ENCODE data around the gene GRM2.
A peak's percentile ranks its signal among the peaks of the same experiment; 100 is the strongest.

GRM2 gene

GRCh38 chr3:51712038-51712420, 5.2 kb downstream of the GRM2 start:
- DNase-seq = no peak
- no peaks in the 10 kb centered on the region for H3K27me3 ChIP-seq (replicated peaks; ENCODE audit: control insufficient read depth, insufficient read depth, low read length, poor library complexity, severe bottlenecking)
- H3K27ac ChIP-seq (ENCODE audit: insufficient read depth, low read length, poor library complexity, severe bottlenecking) = no peak overlapping the region
- no peaks in the 10 kb centered on the region for H3K4me1 ChIP-seq (ENCODE audit: control insufficient read depth, insufficient read depth, low read length, poor library complexity, severe bottlenecking)
- no peaks in the 10 kb centered on the region for H3K9me3 ChIP-seq (ENCODE audit: control insufficient read depth, low read length)
- no peak overlapping the region for H3K4me3 ChIP-seq (ENCODE audit: insufficient read depth, low read depth, low read length, poor library complexity, severe bottlenecking)
- no peaks in the 10 kb centered on the region for H3K36me3 ChIP-seq (ENCODE audit: control insufficient read depth, insufficient read depth, low read length)

GRCh38 chr3:51712511-51712931, 5.7 kb downstream of the GRM2 start:
- Histone ChIP-seq H3K4me1 (ENCODE audit: control insufficient read depth, insufficient read depth, low read length, poor library complexity, severe bottlenecking) (no peaks in the 10 kb centered on the region), H3K9me3 (ENCODE audit: control insufficient read depth, low read length) (no peaks in the 10 kb centered on the region), H3K27ac (ENCODE audit: insufficient read depth, low read length, poor library complexity, severe bottlenecking) (no peak overlapping the region), H3K4me3 (ENCODE audit: insufficient read depth, low read depth, low read length, poor library complexity, severe bottlenecking) (no peak overlapping the region), H3K27me3 (replicated peaks; ENCODE audit: control insufficient read depth, insufficient read depth, low read length, poor library complexity, severe bottlenecking) (no peaks in the 10 kb centered on the region), H3K36me3 (ENCODE audit: control insufficient read depth, insufficient read depth, low read length) (no peaks in the 10 kb centered on the region)
- no peak for DNase-seq

- no peaks in the 10 kb centered on the region for H3K36me3 ChIP-seq (ENCODE audit: control insufficient read depth, insufficient read depth, low read length)
- H3K27me3 ChIP-seq (replicated peaks; ENCODE audit: control insufficient read depth, insufficient read depth, low read length, poor library complexity, severe bottlenecking) = no peaks in the 10 kb centered on the region
- no peaks in the 10 kb centered on the region for H3K4me1 ChIP-seq (ENCODE audit: control insufficient read depth, insufficient read depth, low read length, poor library complexity, severe bottlenecking)
- H3K27ac ChIP-seq (ENCODE audit: insufficient read depth, low read length, poor library complexity, severe bottlenecking) = no peak overlapping the region
- no peak for DNase-seq
- H3K4me3 ChIP-seq (ENCODE audit: insufficient read depth, low read depth, low read length, poor library complexity, severe bottlenecking) = no peak overlapping the region
- no peaks in the 10 kb centered on the region for H3K9me3 ChIP-seq (ENCODE audit: control insufficient read depth, low read length)
These were observed 6.1 kb downstream of the GRM2 start for GRCh38 chr3:51712963-51713362.

- Histone ChIP-seq H3K9me3 (ENCODE audit: control insufficient read depth, low read length) (no peaks in the 10 kb centered on the region), H3K4me3 (ENCODE audit: insufficient read depth, low read depth, low read length, poor library complexity, severe bottlenecking) (no peak overlapping the region), H3K36me3 (ENCODE audit: control insufficient read depth, insufficient read depth, low read length) (no peaks in the 10 kb centered on the region), H3K27me3 (replicated peaks; ENCODE audit: control insufficient read depth, insufficient read depth, low read length, poor library complexity, severe bottlenecking) (no peaks in the 10 kb centered on the region), H3K27ac (ENCODE audit: insufficient read depth, low read length, poor library complexity, severe bottlenecking) (no peak overlapping the region), H3K4me1 (ENCODE audit: control insufficient read depth, insufficient read depth, low read length, poor library complexity, severe bottlenecking) (peaks cover 5% of the 10 kb centered on the region)
- no peak for DNase-seq
These were observed 8.5 kb downstream of the GRM2 start for GRCh38 chr3:51715231-51715976.

- Histone ChIP-seq H3K9me3 (ENCODE audit: control insufficient read depth, low read length) (no peaks in the 10 kb centered on the region), H3K27ac (ENCODE audit: insufficient read depth, low read length, poor library complexity, severe bottlenecking) (no peak overlapping the region), H3K4me1 (ENCODE audit: control insufficient read depth, insufficient read depth, low read length, poor library complexity, severe bottlenecking) (peaks cover 5% of the 10 kb centered on the region), H3K27me3 (replicated peaks; ENCODE audit: control insufficient read depth, insufficient read depth, low read length, poor library complexity, severe bottlenecking) (no peaks in the 10 kb centered on the region), H3K4me3 (ENCODE audit: insufficient read depth, low read depth, low read length, poor library complexity, severe bottlenecking) (no peak overlapping the region), H3K36me3 (ENCODE audit: control insufficient read depth, insufficient read depth, low read length) (no peaks in the 10 kb centered on the region)
- DNase-seq = no peak
These were observed 9.1 kb downstream of the GRM2 start for GRCh38 chr3:51715977-51716294.

GRCh38 chr3:51716805-51717204, 9.9 kb downstream of the GRM2 start:
- Histone ChIP-seq H3K4me1 (ENCODE audit: control insufficient read depth, insufficient read depth, low read length, poor library complexity, severe bottlenecking) (peaks cover 10% of the 10 kb centered on the region), H3K27me3 (replicated peaks; ENCODE audit: control insufficient read depth, insufficient read depth, low read length, poor library complexity, severe bottlenecking) (no peaks in the 10 kb centered on the region), H3K27ac (ENCODE audit: insufficient read depth, low read length, poor library complexity, severe bottlenecking) (no peak overlapping the region), H3K9me3 (ENCODE audit: control insufficient read depth, low read length) (no peaks in the 10 kb centered on the region), H3K4me3 (ENCODE audit: insufficient read depth, low read depth, low read length, poor library complexity, severe bottlenecking) (no peak overlapping the region), H3K36me3 (ENCODE audit: control insufficient read depth, insufficient read depth, low read length) (no peaks in the 10 kb centered on the region)
- DNase-seq = no peak

- H3K36me3 ChIP-seq (ENCODE audit: control insufficient read depth, insufficient read depth, low read length) = no peaks in the 10 kb centered on the region
- H3K4me3 ChIP-seq (ENCODE audit: insufficient read depth, low read depth, low read length, poor library complexity, severe bottlenecking) = no peak overlapping the region
- no peaks in the 10 kb centered on the region for H3K27me3 ChIP-seq (replicated peaks; ENCODE audit: control insufficient read depth, insufficient read depth, low read length, poor library complexity, severe bottlenecking)
- no peak overlapping the region for H3K27ac ChIP-seq (ENCODE audit: insufficient read depth, low read length, poor library complexity, severe bottlenecking)
- no peak for DNase-seq
- peaks cover 10% of the 10 kb centered on the region for H3K4me1 ChIP-seq (ENCODE audit: control insufficient read depth, insufficient read depth, low read length, poor library complexity, severe bottlenecking)
- no peaks in the 10 kb centered on the region for H3K9me3 ChIP-seq (ENCODE audit: control insufficient read depth, low read length)
These were observed 10.6 kb downstream of the GRM2 start for GRCh38 chr3:51717446-51717845.

GRCh38 chr3:51717947-51718346, 11.1 kb downstream of the GRM2 start:
- no peak for DNase-seq
- Histone ChIP-seq H3K4me1 (ENCODE audit: control insufficient read depth, insufficient read depth, low read length, poor library complexity, severe bottlenecking) (peaks cover 10% of the 10 kb centered on the region), H3K36me3 (ENCODE audit: control insufficient read depth, insufficient read depth, low read length) (no peaks in the 10 kb centered on the region), H3K9me3 (ENCODE audit: control insufficient read depth, low read length) (no peaks in the 10 kb centered on the region), H3K27me3 (replicated peaks; ENCODE audit: control insufficient read depth, insufficient read depth, low read length, poor library complexity, severe bottlenecking) (no peaks in the 10 kb centered on the region), H3K27ac (ENCODE audit: insufficient read depth, low read length, poor library complexity, severe bottlenecking) (no peak overlapping the region), H3K4me3 (ENCODE audit: insufficient read depth, low read depth, low read length, poor library complexity, severe bottlenecking) (no peak overlapping the region)

GRCh38 chr3:51718547-51719409, 11.9 kb downstream of the GRM2 start:
- peak in 1 of 3 donors; percentile 15 for DNase-seq
- no peak overlapping the region for H3K27ac ChIP-seq (ENCODE audit: insufficient read depth, low read length, poor library complexity, severe bottlenecking)
- H3K27me3 ChIP-seq (replicated peaks; ENCODE audit: control insufficient read depth, insufficient read depth, low read length, poor library complexity, severe bottlenecking) = no peaks in the 10 kb centered on the region
- H3K4me3 ChIP-seq (ENCODE audit: insufficient read depth, low read depth, low read length, poor library complexity, severe bottlenecking) = no peak overlapping the region
- no peaks in the 10 kb centered on the region for H3K9me3 ChIP-seq (ENCODE audit: control insufficient read depth, low read length)
- peaks cover 10% of the 10 kb centered on the region for H3K4me1 ChIP-seq (ENCODE audit: control insufficient read depth, insufficient read depth, low read length, poor library complexity, severe bottlenecking)
- no peaks in the 10 kb centered on the region for H3K36me3 ChIP-seq (ENCODE audit: control insufficient read depth, insufficient read depth, low read length)

- H3K27ac ChIP-seq (ENCODE audit: insufficient read depth, low read length, poor library complexity, severe bottlenecking) = no peak overlapping the region
- peaks cover 10% of the 10 kb centered on the region for H3K4me1 ChIP-seq (ENCODE audit: control insufficient read depth, insufficient read depth, low read length, poor library complexity, severe bottlenecking)
- H3K27me3 ChIP-seq (replicated peaks; ENCODE audit: control insufficient read depth, insufficient read depth, low read length, poor library complexity, severe bottlenecking) = no peaks in the 10 kb centered on the region
- H3K9me3 ChIP-seq (ENCODE audit: control insufficient read depth, low read length) = no peaks in the 10 kb centered on the region
- DNase-seq = no peak
- no peak overlapping the region for H3K4me3 ChIP-seq (ENCODE audit: insufficient read depth, low read depth, low read length, poor library complexity, severe bottlenecking)
- H3K36me3 ChIP-seq (ENCODE audit: control insufficient read depth, insufficient read depth, low read length) = no peaks in the 10 kb centered on the region
These were observed 12.7 kb downstream of the GRM2 start for GRCh38 chr3:51719410-51720025.
